Measurements from ENCODE around the gene TWIST2. TPM values are rescaled to one million over a fixed set of nuclear protein-coding genes. Genes with fewer than 3 reads are reported as not detected.

TWIST2 gene
- total and polyA plus RNA-seq, 9 of the 15 experiments (the other 6 are each of a cell fraction or from before 2014, with no cell fraction given), result not detected

GRCh38 chr2:238846628-238847418 is 1.1 kb upstream of the TWIST2 start:
- H3K4me3 ChIP-seq, result no peak overlapping the region
- intact Hi-C loops (cut with micrococcal nuclease), result no loop called here

GRCh38 chr2:238847419-238847801 is 475 bp upstream of the TWIST2 start:
- no peak overlapping the region for H3K4me3 ChIP-seq
- DNase-seq (ENCODE audit: extremely low read depth in 1 of 4, low spot score in 3 of 4), result no peak
- no peak overlapping the region for H3K9ac ChIP-seq (ENCODE audit: insufficient read depth in 1 of 2, low read depth in 2 of 2, low read length in 2 of 2)
- no peaks in the 10 kb centered on the region for H4K20me1 ChIP-seq (replicated peaks; ENCODE audit: control insufficient read depth, insufficient read depth, low read length)
- no peak for ATAC-seq
- TF ChIP-seq RERE (CRISPR knock-in tag; IDR thresholded peaks at IDR 0.05; ENCODE audit: borderline replicate concordance) (no peak), BRCA1 (IDR thresholded peaks at IDR 0.05) (no peak), BRCA1 (CRISPR knock-in tag; IDR thresholded peaks at IDR 0.05) (no peak)
- peaks cover 0 to 29% of the 10 kb centered on the region in 2 experiments; a peak in 2 of 5 replicates for H3K27me3 ChIP-seq (ENCODE audit: control insufficient read depth in 2 of 2, insufficient read depth in 2 of 2, low read length in 2 of 2)
- no peaks in the 10 kb centered on the region for H3K79me2 ChIP-seq (ENCODE audit: control insufficient read depth, insufficient read depth, low read length)
- 34% methylated on average over 9 of the region's 30 CpGs for WGBS (ENCODE audit: insufficient coverage, low coverage, missing lambda C conversion rate)
- in situ Hi-C loops (cut with MboI), result no loop called here
- no peaks in the 10 kb centered on the region for H3K36me3 ChIP-seq (ENCODE audit: control insufficient read depth, insufficient read depth, low read length)
- no TSS peak for BruUV-seq (replicated peaks)
- H3K4me1 ChIP-seq (replicated peaks in 1 of 2; ENCODE audit: control insufficient read depth in 2 of 2, insufficient read depth in 2 of 2, low read length in 2 of 2), result no peaks in the 10 kb centered on the region; a peak in 1 of 5 replicates
- no peaks in the 10 kb centered on the region for H3K9me1 ChIP-seq (ENCODE audit: control insufficient read depth, insufficient read depth, low read length)
- H3K27ac ChIP-seq (ENCODE audit: extremely low read depth, low read depth, low read length), result no peak overlapping the region
- FAIRE-seq, result no peak
- POLR2A ChIA-PET, result interaction anchor here (1.2 kb wide), 1 partner anchor 11 kb away, joined by 4 read pairs; no protein-coding TSS in a partner anchor
- CTCF ChIA-PET (ENCODE audit: low intra/inter-chr PET ratio), result no interaction called here
- H2AFZ ChIP-seq (ENCODE audit: low read depth, low read length), result no peak overlapping the region
- no peaks in the 10 kb centered on the region for H3K9me3 ChIP-seq (replicated peaks; ENCODE audit: control insufficient read depth, insufficient read depth, low read depth, low read length)
- intact Hi-C loops (cut with micrococcal nuclease), result no loop called here
- H3K4me2 ChIP-seq (ENCODE audit: insufficient read depth, low read length), result no peak overlapping the region

More at GRCh38 chr2:238846628-238847418, 1.1 kb upstream of the TWIST2 start:
- TF ChIP-seq MECOM (CRISPR knock-in tag; IDR thresholded peaks at IDR 0.05), result no peak
- TF ChIP-seq SRSF7 (optimal IDR thresholded peaks at IDR 0.05; ENCODE audit: low read depth, low read length), result no peak
- TF ChIP-seq ATF1 (CRISPR knock-in tag; IDR thresholded peaks at IDR 0.05), result no peak
- no peak for TF ChIP-seq ATF1 (tag; IDR thresholded peaks at IDR 0.05)
- no peak for TF ChIP-seq ELF1 (tag; IDR thresholded peaks at IDR 0.05)
- TF ChIP-seq ZNF77 (CRISPR knock-in tag; IDR thresholded peaks at IDR 0.05), result no peak
- TF ChIP-seq ZEB2 (IDR thresholded peaks at IDR 0.05), result no peak
- no peak for TF ChIP-seq FOXJ2 (tag; IDR thresholded peaks at IDR 0.05)
- TF ChIP-seq CBX3 (IDR thresholded peaks at IDR 0.05; ENCODE audit: borderline replicate concordance in 1 of 2, low read length in 2 of 2), result no peak
- TF ChIP-seq ZNF347 (CRISPR knock-in tag; IDR thresholded peaks at IDR 0.05; ENCODE audit: low read depth), result no peak
- no peak for TF ChIP-seq ARNT (IDR thresholded peaks at IDR 0.05)
- no peaks in the 10 kb centered on the region for H3K9me1 ChIP-seq (ENCODE audit: control insufficient read depth, insufficient read depth, low read length)
- in situ Hi-C loops (cut with MboI), result no loop called here
- FAIRE-seq, result no peak
- no peak for DNase-seq (ENCODE audit: extremely low read depth in 1 of 4, low spot score in 3 of 4)
- H3K4me2 ChIP-seq (ENCODE audit: insufficient read depth, low read length), result no peak overlapping the region
- ATAC-seq, result no peak
- no peaks in the 10 kb centered on the region; a peak in 1 of 5 replicates for H3K4me1 ChIP-seq (replicated peaks in 1 of 2; ENCODE audit: control insufficient read depth in 2 of 2, insufficient read depth in 2 of 2, low read length in 2 of 2)
- no peak overlapping the region for H3K27ac ChIP-seq (ENCODE audit: extremely low read depth, low read depth, low read length)
- POLR2A ChIA-PET, result interaction anchor here (1.2 kb wide), 1 partner anchor 10 kb away, joined by 4 read pairs; no protein-coding TSS in a partner anchor
- H3K27me3 ChIP-seq (ENCODE audit: control insufficient read depth in 2 of 2, insufficient read depth in 2 of 2, low read length in 2 of 2), result peaks cover 0 to 29% of the 10 kb centered on the region in 2 experiments; a peak in 2 of 5 replicates
- WGBS (ENCODE audit: insufficient coverage, low coverage, missing lambda C conversion rate), result 7% methylated on average over 16 of the region's 80 CpGs
- CTCF ChIA-PET (ENCODE audit: low intra/inter-chr PET ratio), result no interaction called here
- H3K79me2 ChIP-seq (ENCODE audit: control insufficient read depth, insufficient read depth, low read length), result no peaks in the 10 kb centered on the region
- no peak overlapping the region for H2AFZ ChIP-seq (ENCODE audit: low read depth, low read length)
- H3K9me3 ChIP-seq (replicated peaks; ENCODE audit: control insufficient read depth, insufficient read depth, low read depth, low read length), result no peaks in the 10 kb centered on the region
- no peaks in the 10 kb centered on the region for H3K36me3 ChIP-seq (ENCODE audit: control insufficient read depth, insufficient read depth, low read length)
- H4K20me1 ChIP-seq (replicated peaks; ENCODE audit: control insufficient read depth, insufficient read depth, low read length), result no peaks in the 10 kb centered on the region
- no TSS peak for BruUV-seq (replicated peaks)
- no peak overlapping the region for H3K9ac ChIP-seq (ENCODE audit: insufficient read depth in 1 of 2, low read depth in 2 of 2, low read length in 2 of 2)

All from K562 (cell line).